Spleen (tissue), 7 donors: ENCODE data around the gene PALMD.

ENCODE experiments used
- CTCF ChIP-seq, 11 experiments: fragments of 200-600 bp in 7 of 11; fragments of 450-650 bp in 4 of 11; sonication (generic) in 4 of 11; IDR thresholded peaks in 8 of 11; conservative IDR thresholded peaks in 3 of 11; 1 replicate in 7 of 11; 2 replicates in 4 of 11; pipeline versions ENCODE4 v1.4.0 to v1.8.0; 2016 to 2021; ENCODE audit warnings: antibody characterized with exemption in 11 of 11, inconsistent platforms in 4 of 11, mild to moderate bottlenecking in 1 of 11
- POLR2A ChIP-seq, 3 donors: fragments of 450-650 bp; IDR thresholded peaks; one replicate each; pipeline ENCODE4 v1.5.1; 2017; ENCODE audit warnings: antibody characterized with exemption in 3 of 3, mild to moderate bottlenecking in 1 of 3
- POLR2AphosphoS5 ChIP-seq, 3 donors: sonication (generic); formaldehyde crosslinking; IDR thresholded peaks; one replicate each; pipeline ENCODE4 v1.5.1; 2017; ENCODE audit warnings: antibody characterized with exemption in 3 of 3
- donor health status: DM: no; HTN: no; CAD: no; lungs with moderate emphysema.
- donor health status: DM: no; HTN: no; CAD: no.
- donor health status: DM: no; HTN: no; CAD: no.

DNA sequence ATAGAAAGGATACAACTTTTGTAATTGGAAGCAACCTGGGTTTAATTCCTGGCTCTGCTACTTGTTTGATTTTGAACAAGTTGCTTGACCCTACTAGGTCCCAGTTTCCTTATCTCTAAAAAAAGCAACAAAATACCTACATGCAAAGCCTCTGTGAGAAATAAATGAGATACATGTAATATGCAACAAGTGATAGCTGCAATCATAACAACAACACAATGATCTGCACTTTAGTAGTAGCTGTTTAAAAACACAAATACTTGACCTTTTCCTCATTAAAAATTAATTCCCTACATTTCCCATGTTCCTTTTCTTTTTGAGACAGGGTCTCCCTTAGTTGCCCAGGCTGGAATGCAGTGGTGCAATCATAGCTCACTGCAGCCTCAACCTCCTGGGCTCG, 80.5 kb downstream of the PALMD start:
- TF ChIP-seq POLR2AphosphoS5 (IDR thresholded peaks at IDR 0.05) (no peak), CTCF (IDR thresholded peaks at IDR 0.05 in 8 of 11, conservative IDR thresholded peaks at IDR 0.05 in 3 of 11) (no peak), POLR2A (IDR thresholded peaks at IDR 0.05) (no peak)
